CD14-positive monocyte (primary cell): ENCODE results near the gene FAM107B. TPM values are rescaled to one million over a fixed set of nuclear protein-coding genes. Genes with fewer than 3 reads are reported as not detected.

Experiments
- DNase-seq, 3 donors: peaks; one replicate each; pipeline ENCODE4 v3.0.0-alpha.2; 2011 to 2022
- H2AFZ ChIP-seq: 2 replicates; pipeline ENCODE4 v1.6.0; 2012; ENCODE audit warnings: mild to moderate bottlenecking, low read depth, low read length, inconsistent platforms; ENCODE audit not compliant: insufficient read depth, poor library complexity, severe bottlenecking
- H3K27ac ChIP-seq, 2 donors: 1 replicate in 1 of 2; 2 replicates in 1 of 2; pipeline ENCODE4 v1.5.1; 2012 to 2013; ENCODE audit warnings: low read length in 2 of 2, control low read depth in 1 of 2, inconsistent platforms in 1 of 2, low read depth in 1 of 2, mild to moderate bottlenecking in 1 of 2
- H3K27me3 ChIP-seq, 2 donors: one replicate each; pipeline versions ENCODE4 v1.6.0 to v1.6.1; 2011 to 2013; ENCODE audit warnings: low read length in 2 of 2; ENCODE audit not compliant: control insufficient read depth in 2 of 2, insufficient read depth in 2 of 2
- H3K36me3 ChIP-seq, 2 donors: replicated peaks in 1 of 2; 1 replicate in 1 of 2; 2 replicates in 1 of 2; pipeline versions ENCODE4 v1.5.1 to v1.6.1; 2012 to 2013; ENCODE audit warnings: low read length in 2 of 2, control low read depth in 1 of 2, inconsistent platforms in 1 of 2, mild to moderate bottlenecking in 1 of 2; ENCODE audit not compliant: insufficient read depth in 2 of 2, control insufficient read depth in 1 of 2
- H3K4me1 ChIP-seq, 2 donors: 1 replicate in 1 of 2; 2 replicates in 1 of 2; pipeline versions ENCODE4 v1.5.1 to v1.6.1; 2012 to 2013; ENCODE audit warnings: low read length in 2 of 2, control low read depth in 1 of 2, inconsistent platforms in 1 of 2, mild to moderate bottlenecking in 1 of 2, moderate library complexity in 1 of 2; ENCODE audit not compliant: insufficient read depth in 2 of 2, control insufficient read depth in 1 of 2
- H3K4me2 ChIP-seq: replicated peaks from 2 replicates; pipeline ENCODE3; 2012; ENCODE audit warnings: low read length, moderate library complexity, mild to moderate bottlenecking; ENCODE audit not compliant: poor library complexity, severe bottlenecking; ENCODE audit errors: extremely low read depth
- H3K4me3 ChIP-seq, 3 experiments: fragments of 200-600 bp in 1 of 3; sonication (generic) in 1 of 3; replicated peaks in 1 of 3; 1 replicate in 2 of 3; 2 replicates in 1 of 3; pipeline ENCODE4 v1.5.1; 2011 to 2013; ENCODE audit warnings: low read length in 3 of 3, mild to moderate bottlenecking in 3 of 3, control low read depth in 2 of 3, low read depth in 2 of 3, inconsistent platforms in 1 of 3, moderate library complexity in 1 of 3
- H3K79me2 ChIP-seq: 2 replicates; pipeline ENCODE4 v1.6.0; 2012; ENCODE audit warnings: mild to moderate bottlenecking, control low read depth, inconsistent platforms, low read length, moderate library complexity; ENCODE audit not compliant: insufficient read depth
- H3K9ac ChIP-seq: 2 replicates; pipeline ENCODE4 v1.6.0; 2017; ENCODE audit warnings: low read length, mild to moderate bottlenecking; ENCODE audit not compliant: insufficient read depth, poor library complexity, severe bottlenecking
- H3K9me3 ChIP-seq, 2 donors: replicated peaks in 1 of 2; 1 replicate in 1 of 2; 2 replicates in 1 of 2; pipeline versions ENCODE4 v1.5.1 to v1.6.1; 2012 to 2013; ENCODE audit warnings: low read length in 2 of 2, control low read depth in 1 of 2; ENCODE audit not compliant: control insufficient read depth in 1 of 2, insufficient read depth in 1 of 2
- H4K20me1 ChIP-seq: 2 replicates; pipeline ENCODE4 v1.6.0; 2012; ENCODE audit warnings: mild to moderate bottlenecking, low read length, control low read depth, moderate library complexity; ENCODE audit not compliant: insufficient read depth
- H3K27ac Mint-ChIP-seq, 7 donors: one replicate each; pipeline ENCODE4 v1.8.0; 2020; ENCODE audit warnings: mild to moderate bottlenecking in 7 of 7, mixed read lengths in 7 of 7, moderate library complexity in 6 of 7, inconsistent platforms in 2 of 7
- H3K27me3 Mint-ChIP-seq, 3 donors: one replicate each; pipeline ENCODE4 v1.8.0; 2021 to 2022; ENCODE audit warnings: low read depth in 3 of 3, mild to moderate bottlenecking in 3 of 3, mixed read lengths in 3 of 3, moderate library complexity in 3 of 3, inconsistent platforms in 1 of 3
- H3K36me3 Mint-ChIP-seq, 2 donors: one replicate each; pipeline ENCODE4 v1.8.0; 2020; ENCODE audit warnings: mixed read lengths in 2 of 2, inconsistent platforms in 1 of 2, mild to moderate bottlenecking in 1 of 2
- H3K4me1 Mint-ChIP-seq: one replicate; pipeline ENCODE4 v1.8.0; 2020; ENCODE audit warnings: mild to moderate bottlenecking, mixed read lengths
- H3K4me3 Mint-ChIP-seq, 2 donors: one replicate each; pipeline ENCODE4 v1.8.0; 2020; ENCODE audit warnings: mild to moderate bottlenecking in 2 of 2, mixed read lengths in 2 of 2, moderate library complexity in 1 of 2
- H3K9me3 Mint-ChIP-seq, 7 donors: one replicate each; pipeline ENCODE4 v1.8.0; 2020 to 2022; ENCODE audit warnings: mixed read lengths in 7 of 7, mild to moderate bottlenecking in 6 of 7, moderate library complexity in 6 of 7, inconsistent platforms in 2 of 7
- WGBS: methylation state at CpG from one replicate; pipeline ENCODE4 v1.1.5; 2013; ENCODE audit warnings: missing lambda C conversion rate; ENCODE audit not compliant: insufficient coverage; 5-methylcytosine and 5-hydroxymethylcytosine counted together
- intact Hi-C, 2 donors: fragments of 100-400 bp; cut with micrococcal nuclease; formaldehyde crosslinking; loops; one replicate each; pipeline versions ENCODE4 v1.15.0 to v1.15.1; 2023
- polyA plus RNA-seq, 3 donors: library from polyadenylated mRNA; depleted of rRNA in 1 of 3; unstranded in 2 of 3; stranded (reverse) in 1 of 3; fragments of 300-500 nt in 2 of 3; fragments of >200 nt in 1 of 3; fragmentation: Illumina TruSeq in 2 of 3; gene quantifications; 1 replicate in 2 of 3; 2 replicates in 1 of 3; pipeline ENCODE4 v1.2.3, GENCODE V29; 2012 to 2021
- TF ChIP-seq, protein P1 (sequence below): fragments of 200-600 bp; IDR thresholded peaks from one replicate; pipeline ENCODE4 v1.8.0; 2022; ENCODE audit warnings: antibody characterized with exemption, mild to moderate bottlenecking

The FAM107B gene
- polyA plus RNA-seq, 3 donors = 27.2 to 68.5 (median 28.4) TPM

GRCh38 chr10:14753441-14753840, 21.3 kb downstream of the FAM107B start:
- Histone ChIP-seq H3K9ac (no peak overlapping the region), H2AFZ (no peak overlapping the region), H3K27me3 (no peaks in the 10 kb centered on the region), H3K27ac (no peak overlapping the region), H3K4me3 (no peak overlapping the region), H3K36me3 (no peaks in the 10 kb centered on the region), H4K20me1 (no peaks in the 10 kb centered on the region), H3K4me2 (no peak overlapping the region), H3K4me1 (peaks cover 39 to 44% of the 10 kb centered on the region in 2 donors), H3K79me2 (no peaks in the 10 kb centered on the region), H3K9me3 (no peaks in the 10 kb centered on the region)
- peaks cover 1 to 4% (median 2%) of the 10 kb centered on the region in 3 donors for H3K27me3 Mint-ChIP-seq
- no peak overlapping the region for H3K27ac Mint-ChIP-seq
- H3K9me3 Mint-ChIP-seq = no peaks in the 10 kb centered on the region
- no CpG with 5 or more reads among the region's 1 CpG for WGBS
- no peak overlapping the region for H3K4me3 Mint-ChIP-seq
- peaks cover 27% of the 10 kb centered on the region for H3K4me1 Mint-ChIP-seq
- DNase-seq = no peak
- TF ChIP-seq, protein P1, sequence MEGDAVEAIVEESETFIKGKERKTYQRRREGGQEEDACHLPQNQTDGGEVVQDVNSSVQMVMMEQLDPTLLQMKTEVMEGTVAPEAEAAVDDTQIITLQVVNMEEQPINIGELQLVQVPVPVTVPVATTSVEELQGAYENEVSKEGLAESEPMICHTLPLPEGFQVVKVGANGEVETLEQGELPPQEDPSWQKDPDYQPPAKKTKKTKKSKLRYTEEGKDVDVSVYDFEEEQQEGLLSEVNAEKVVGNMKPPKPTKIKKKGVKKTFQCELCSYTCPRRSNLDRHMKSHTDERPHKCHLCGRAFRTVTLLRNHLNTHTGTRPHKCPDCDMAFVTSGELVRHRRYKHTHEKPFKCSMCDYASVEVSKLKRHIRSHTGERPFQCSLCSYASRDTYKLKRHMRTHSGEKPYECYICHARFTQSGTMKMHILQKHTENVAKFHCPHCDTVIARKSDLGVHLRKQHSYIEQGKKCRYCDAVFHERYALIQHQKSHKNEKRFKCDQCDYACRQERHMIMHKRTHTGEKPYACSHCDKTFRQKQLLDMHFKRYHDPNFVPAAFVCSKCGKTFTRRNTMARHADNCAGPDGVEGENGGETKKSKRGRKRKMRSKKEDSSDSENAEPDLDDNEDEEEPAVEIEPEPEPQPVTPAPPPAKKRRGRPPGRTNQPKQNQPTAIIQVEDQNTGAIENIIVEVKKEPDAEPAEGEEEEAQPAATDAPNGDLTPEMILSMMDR = no peak
- intact Hi-C loops = no loop called here
- H3K36me3 Mint-ChIP-seq = no peaks in the 10 kb centered on the region

DNA sequence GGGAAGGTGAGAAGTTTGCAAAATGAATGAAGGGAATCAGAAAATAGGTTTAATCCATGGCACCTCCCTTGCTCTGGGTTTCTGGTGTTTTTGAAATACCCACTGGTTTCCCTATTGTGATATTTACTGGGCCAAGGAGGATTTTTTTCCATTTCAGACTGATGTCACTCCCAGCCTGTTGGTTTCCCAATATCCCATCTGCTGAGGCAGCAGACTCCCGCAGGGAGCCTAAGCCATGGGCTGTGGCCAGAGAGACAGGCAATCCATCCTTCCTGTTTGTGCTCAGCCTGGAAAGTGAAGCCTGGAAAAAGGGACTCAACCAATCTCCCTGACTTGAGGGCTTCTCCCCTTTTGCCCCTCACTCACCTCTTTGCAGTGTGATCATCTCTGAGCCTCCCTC, 22.8 kb downstream of the FAM107B start:
- Histone ChIP-seq H3K36me3 (no peaks in the 10 kb centered on the region), H3K9ac (no peak overlapping the region), H3K4me2 (no peak overlapping the region), H3K9me3 (no peaks in the 10 kb centered on the region), H3K27ac (no peak overlapping the region), H3K4me3 (no peak overlapping the region), H3K79me2 (no peaks in the 10 kb centered on the region), H3K4me1 (peaks cover 27 to 31% of the 10 kb centered on the region in 2 donors), H3K27me3 (no peaks in the 10 kb centered on the region), H4K20me1 (no peaks in the 10 kb centered on the region), H2AFZ (peak overlapping the region; percentile 47)
- intact Hi-C loops = no loop called here
- no peak overlapping the region for H3K4me3 Mint-ChIP-seq
- no peak for DNase-seq
- no CpG with 5 or more reads among the region's 1 CpG for WGBS
- H3K27me3 Mint-ChIP-seq = peaks cover 1 to 4% (median 2%) of the 10 kb centered on the region in 3 donors
- TF ChIP-seq, protein P1 = no peak
- H3K4me1 Mint-ChIP-seq = peaks cover 15% of the 10 kb centered on the region
- H3K27ac Mint-ChIP-seq = peak overlapping the region in 3 of 7 donors; percentile 42 to 66 (median 53)
- no peaks in the 10 kb centered on the region for H3K36me3 Mint-ChIP-seq
- peaks cover 0 to 2% (median 0%) of the 10 kb centered on the region in 7 donors for H3K9me3 Mint-ChIP-seq
